Neural progenitor cell (in vitro differentiated cells): ENCODE measurements around the gene MUC6.

Experiments
- EZH2 ChIP-seq: fragments of 200-600 bp; sonication (generic); IDR thresholded peaks from 2 replicates; pipeline ENCODE4 v1.6.1; 2017; ENCODE audit warnings: antibody characterized with exemption, mild to moderate bottlenecking, moderate library complexity
- TF ChIP-seq, protein P1 (sequence below): fragments of 200-600 bp; sonication (generic); IDR thresholded peaks from 2 replicates; pipeline ENCODE4 v1.5.1; 2017; ENCODE audit warnings: antibody characterized with exemption, mild to moderate bottlenecking

DNA sequence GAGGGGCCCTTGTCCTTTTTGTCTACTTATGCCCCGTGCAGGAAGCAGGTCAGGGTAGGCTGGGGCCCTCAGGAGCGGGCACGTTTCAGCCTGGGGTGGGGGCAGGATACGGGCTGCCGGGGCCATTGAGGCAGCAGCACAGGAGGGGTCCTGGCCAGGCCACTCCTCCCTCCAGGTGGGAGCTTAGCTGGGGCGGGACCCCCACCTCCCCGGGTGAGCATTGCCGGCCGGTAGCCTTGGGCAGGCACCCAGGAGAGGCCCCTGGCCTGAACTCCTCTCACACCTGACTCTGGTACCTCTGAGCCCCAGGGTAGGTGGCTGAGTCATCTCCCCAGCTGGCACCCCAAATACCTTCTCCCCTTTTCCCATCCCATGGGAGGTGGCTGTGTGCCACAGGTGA, 5.0 kb upstream of the MUC6 start:
- TF ChIP-seq, protein P1, sequence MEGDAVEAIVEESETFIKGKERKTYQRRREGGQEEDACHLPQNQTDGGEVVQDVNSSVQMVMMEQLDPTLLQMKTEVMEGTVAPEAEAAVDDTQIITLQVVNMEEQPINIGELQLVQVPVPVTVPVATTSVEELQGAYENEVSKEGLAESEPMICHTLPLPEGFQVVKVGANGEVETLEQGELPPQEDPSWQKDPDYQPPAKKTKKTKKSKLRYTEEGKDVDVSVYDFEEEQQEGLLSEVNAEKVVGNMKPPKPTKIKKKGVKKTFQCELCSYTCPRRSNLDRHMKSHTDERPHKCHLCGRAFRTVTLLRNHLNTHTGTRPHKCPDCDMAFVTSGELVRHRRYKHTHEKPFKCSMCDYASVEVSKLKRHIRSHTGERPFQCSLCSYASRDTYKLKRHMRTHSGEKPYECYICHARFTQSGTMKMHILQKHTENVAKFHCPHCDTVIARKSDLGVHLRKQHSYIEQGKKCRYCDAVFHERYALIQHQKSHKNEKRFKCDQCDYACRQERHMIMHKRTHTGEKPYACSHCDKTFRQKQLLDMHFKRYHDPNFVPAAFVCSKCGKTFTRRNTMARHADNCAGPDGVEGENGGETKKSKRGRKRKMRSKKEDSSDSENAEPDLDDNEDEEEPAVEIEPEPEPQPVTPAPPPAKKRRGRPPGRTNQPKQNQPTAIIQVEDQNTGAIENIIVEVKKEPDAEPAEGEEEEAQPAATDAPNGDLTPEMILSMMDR, result no peak
- no peak for TF ChIP-seq EZH2
